Stimulated activated CD8-positive, alpha-beta memory T cell treated with anti-CD3 and anti-CD28 coated beads, Interleukin-12 subunit alpha, Interleukin-12 subunit beta, amount 100 ng/mL, for 4 hours (primary cell): ENCODE measurements around the gene RASGRP2.
A peak's percentile ranks its signal among the peaks of the same experiment; 100 is the strongest.

Experiments
- DNase-seq: peaks from one replicate; pipeline ENCODE4 v3.0.0-alpha.2; 2020; ENCODE audit warnings: low read depth

RASGRP2 gene

DNA sequence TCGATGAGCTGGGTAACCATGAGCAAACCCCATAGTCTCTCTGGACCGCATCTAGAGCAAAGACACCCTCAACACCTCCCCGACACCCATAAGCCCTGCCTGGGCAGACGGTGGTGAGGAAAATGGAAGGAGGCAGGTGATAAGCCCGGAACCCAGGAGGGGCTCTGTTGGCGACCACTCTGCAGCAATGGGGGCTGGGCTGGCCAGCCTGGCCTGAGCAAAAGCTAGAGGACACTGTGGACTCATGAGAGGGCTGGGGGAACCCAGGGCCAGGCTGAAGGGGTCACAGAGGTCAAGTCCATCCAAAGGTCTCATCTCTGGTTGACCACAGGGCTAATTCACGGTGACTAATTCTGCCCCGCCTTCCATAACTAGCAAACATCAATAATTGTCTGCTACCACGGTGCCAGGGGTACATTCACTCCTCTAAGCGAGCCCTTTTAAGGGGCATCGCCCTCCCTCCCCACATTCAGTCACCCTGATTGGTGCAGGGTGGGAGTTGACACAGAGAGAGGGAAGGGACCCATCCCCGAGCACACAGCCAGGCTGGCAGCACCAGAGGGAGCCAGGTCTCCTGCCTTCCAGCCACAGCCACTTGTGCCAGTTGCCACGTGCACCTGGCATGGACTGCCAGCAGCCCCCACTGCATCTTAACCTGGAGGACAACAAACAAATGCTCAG, 11.9 kb upstream of the RASGRP2 start:
- DNase-seq: no peak

DNA sequence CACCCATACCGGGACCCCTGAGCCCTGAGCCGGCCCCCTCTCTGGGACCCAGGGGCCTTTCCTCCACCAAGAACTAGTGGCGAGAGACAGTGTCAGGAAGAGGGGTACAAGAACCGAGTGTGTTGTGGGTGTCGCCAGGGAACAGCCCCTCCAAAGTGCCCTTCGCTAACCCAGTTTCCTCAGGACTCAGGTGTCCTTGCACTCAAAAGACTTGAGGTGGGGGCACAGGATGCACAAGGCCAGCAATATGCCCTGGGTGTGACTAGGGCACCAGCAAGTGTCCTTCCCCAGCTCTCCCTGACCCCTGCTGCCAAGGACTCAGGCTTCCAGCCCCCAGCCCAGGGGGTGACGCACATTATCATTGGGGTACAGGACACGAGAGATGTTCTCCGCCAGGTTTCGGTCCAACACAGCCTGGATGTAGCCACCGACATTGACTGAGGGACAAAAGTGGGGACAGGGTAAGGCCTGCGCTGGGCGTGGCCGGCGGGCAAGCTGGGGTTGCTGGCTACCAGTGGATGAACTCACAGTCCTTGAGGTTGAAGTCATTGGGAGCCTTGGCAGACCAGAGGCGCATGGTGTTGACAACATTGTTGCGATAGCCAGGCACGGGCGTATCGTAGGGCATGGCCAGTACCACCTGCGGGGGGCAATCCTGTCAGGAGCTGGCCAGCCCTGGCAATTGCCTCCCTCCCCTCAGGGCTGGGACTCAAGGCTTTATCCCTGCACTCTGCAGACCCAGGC, 11.1 kb upstream of the RASGRP2 start:
- DNase-seq: no peak

DNA sequence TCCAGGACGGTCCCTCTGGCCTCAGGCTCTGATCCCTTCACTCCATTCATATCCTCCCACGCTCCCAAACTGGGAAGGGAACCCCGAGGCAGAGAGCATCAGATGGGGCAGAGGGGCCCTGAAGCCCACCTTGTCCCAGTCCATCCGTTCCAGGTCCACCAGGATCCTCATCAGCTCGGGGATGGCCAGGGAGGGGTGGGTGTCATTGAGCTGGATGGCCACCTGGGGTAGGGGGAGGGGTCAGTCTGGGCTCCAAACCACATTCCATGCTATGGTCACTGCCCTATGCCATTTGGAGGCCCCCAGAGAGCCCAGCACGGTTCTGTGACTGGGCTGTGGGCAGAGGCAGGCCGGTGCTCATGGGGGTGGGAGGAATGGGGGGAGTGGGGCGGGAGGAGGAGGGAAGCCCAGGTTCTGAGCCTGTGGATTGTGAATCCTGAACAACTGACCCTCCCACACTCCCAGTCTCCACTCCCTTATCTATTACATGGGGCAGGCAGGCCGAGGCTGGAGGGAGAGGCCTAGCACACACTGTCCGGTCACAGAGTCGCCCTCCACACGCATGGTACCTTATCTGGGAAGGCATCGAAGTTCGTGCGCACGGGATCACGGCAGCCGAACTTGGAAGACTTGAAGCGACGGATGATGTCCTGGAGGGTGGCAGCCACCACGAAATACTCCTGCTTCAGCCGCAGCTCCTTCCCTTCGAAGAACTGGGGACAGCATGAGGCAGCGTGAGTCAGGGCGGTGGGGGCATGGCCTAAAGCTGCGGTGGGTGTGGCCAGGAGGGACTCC, 10.4 kb upstream of the RASGRP2 start:
- DNase-seq: no peak

DNA sequence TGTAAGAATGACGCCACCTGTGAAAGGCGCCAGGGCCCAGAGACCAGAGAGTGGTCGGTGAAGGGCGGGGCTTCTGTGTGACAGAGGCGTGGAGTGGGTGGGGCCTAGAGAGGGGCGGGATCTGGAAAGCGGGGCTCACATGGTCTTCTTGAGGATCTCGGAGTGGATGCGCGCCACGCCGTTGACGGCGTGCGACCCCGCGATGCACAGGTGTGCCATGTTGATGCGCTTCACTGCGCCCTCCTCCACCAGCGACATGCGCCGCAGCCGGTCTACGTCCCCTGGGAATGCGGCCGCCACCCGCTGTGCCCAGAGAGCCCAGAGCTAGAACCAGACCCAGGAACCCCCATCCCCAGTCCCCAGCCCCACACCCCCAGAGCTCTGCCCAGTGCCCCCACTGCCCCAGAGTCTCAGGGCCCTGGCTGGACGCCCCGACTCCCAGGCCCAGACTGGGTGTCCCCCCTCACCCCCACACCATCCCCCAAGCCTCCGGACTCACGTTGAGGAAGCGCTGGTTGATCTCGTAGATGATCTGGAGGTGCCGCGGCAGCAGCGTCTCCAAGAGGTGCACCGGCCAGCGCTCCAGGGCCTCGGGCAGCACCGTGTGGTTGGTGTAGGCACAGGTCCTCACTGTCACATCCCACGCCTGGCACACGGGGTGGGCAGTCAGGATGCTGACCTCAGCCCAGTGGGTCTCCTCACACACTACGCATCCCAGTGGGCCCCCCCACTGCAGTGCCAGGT, 9.6 kb upstream of the RASGRP2 start:
- DNase-seq: no peak

DNA sequence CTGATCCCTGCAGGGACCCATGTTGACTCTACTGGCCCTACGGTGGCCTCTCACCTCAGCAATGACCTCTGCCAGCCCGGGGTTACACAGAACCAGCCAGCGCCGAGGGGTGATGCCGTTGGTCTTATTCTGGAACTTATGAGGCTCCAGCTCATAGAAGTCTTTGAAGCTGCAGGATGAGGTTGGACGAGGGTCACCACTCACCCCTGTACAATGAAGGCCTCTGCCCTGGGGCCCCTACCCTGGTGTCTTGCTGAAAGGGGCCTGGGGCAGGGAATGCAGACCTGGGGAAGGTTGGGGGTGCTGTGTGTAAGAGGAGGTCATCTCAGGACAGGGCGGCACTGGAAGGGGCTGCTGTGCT, 9.1 kb upstream of the RASGRP2 start:
- no peak for DNase-seq

DNA sequence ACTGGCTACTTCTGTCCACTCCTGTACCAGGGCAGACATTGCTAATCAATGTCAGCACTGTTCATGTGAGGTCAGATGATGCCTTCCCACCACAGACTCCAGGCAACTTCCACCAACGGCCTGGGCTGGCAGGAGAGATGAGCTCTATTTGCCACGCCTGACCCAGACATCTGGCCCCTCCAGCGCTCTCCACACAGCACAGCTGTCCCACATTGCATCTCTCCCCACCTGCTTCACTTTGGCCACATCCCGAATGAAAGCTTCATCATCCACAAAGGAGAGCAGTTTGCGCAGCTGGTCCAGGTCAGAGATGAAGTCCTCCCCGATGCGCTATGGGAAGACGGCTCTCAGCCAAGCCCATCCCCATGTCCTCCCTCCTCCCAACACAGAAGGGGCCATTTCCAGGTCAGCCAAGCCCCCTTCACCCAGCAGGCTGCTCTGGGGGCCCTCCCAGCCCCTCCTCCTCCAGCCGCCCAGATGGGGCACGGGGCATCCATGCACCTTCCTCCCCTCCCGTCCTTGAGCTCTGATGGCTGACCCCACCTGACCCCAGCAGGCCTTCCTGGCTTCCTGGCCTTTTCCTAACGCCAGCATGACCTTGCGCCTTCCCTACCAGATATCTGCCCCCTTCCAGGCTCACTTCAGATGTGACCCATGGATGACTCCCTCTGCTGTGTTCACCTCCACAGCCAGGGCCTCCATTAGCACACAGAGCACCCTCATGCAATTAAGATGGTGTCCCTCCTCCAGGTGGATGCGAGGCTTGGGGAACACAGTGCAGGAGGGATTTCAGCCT, 8.4 kb upstream of the RASGRP2 start:
- no peak for DNase-seq

DNA sequence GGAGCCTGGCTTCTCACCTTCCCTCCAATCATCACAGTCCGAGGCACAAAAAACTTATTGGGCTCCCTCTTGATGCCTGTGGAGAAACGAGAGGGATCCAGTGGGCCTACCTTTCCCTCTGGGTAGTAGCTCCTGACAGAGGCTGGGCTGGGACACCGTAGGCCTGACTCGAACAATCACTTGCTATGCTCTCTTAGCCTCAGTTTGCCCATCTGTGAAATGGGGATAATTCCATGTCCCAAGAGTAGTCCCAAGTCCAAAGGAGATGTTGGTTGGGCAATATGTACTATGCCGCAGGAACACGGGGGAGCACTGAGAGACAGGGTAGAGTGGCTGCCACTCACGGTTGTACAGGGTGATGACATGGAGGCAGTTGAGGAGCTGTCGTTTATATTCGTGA, 7.6 kb upstream of the RASGRP2 start:
- DNase-seq: no peak

DNA sequence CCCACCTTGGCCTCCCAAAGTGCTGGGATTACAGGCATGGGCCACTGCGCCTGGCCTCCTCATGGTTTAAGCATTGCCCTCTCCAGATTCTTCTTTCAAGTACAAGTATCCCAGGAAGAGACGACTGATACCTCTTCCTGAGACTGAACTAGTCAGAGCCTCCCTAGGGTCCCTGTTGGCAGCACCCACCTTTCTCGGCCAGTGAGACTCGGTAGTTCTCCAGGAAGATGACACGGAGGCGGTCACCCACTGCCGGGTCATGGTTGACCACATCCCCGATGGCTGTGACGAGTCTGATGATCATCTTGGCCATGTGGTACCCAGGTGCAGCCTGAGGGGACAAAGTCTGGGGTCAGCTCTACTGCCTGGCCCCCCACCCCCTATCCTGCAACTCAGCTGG, 7.2 kb upstream of the RASGRP2 start:
- DNase-seq: no peak

DNA sequence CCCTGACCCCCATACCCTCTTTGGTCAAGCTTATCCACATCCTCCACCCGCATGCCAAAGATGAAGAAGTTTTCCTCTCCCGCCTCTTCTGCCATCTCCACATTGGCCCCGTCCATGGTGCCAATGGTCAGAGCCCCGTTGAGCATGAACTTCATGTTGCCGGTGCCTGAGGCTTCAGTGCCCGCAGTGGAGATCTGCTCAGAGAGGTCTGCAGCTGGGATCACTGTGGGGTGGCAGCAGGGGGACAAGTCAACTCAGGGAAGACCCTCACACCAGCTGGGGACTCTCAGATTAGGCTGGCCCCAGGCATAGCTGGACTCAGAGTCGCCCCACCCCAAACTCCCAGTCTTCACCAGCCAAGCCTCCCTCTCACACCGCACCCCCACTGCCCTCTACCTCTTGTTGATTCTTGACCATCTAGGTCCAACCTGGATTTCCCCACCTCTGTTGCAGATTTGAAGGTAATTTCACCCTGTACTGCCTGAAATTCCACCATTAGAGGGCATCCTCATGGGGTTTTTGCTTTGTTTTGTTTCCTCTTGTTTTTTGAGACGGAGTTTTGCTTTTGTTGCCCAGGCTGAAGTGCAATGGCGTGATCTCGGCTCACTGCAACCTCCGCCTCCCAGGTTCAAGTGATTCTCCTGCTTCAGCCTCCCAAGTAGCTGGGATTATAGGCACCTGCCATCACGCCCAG, 6.6 kb upstream of the RASGRP2 start:
- DNase-seq: no peak

DNA sequence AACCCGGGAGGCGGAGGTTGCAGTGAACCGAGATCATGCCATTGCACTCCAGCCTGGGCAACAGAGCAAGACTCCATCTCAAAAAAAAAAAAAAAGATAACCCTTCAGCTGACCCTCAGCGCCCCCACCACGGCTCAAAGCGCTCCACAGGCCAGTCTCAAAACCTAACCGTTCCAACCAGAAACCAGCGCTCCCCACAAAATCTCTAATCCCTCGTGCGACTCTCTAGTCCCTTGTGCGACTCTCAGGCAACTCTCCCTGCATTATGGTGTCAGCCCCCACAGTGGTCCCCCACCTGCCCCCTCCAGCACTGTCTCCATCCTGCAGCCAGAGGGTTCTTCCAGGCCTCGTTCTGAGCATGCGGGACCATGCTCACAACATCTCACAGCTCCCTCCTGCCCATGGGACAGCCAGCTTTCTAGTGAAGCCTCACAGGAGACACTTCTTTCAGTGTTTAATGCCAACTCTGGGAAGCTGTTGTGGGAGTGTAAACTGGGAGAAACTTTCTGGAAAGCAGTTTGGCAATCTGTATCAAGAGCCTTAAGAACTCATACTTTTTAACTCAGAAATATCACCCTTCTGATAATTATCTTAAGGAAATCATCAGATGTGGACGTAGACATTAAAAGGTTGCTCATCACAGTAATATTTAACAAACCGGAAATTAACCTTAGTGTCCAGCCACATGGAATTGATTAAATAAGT, 4.2 kb upstream of the RASGRP2 start:
- DNase-seq: no peak

DNA sequence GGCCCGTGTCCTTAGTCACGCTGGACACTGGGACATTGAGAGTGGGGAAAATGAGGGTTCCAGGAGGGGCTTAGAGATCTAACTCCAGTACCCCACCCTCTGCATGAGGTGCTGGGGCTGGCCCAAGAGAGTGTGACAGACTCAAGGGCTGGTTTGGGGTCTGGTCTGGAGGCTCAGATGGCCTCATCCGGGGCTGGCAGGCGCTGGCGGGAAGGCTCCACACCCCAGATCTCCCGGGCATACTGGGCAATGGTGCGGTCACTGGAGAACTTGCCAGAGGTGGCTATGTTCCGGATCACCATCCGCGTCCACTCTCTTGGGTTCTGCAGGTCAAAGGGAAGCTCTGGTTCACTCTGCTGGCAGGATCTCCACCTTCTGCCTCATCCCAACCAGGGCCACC, 2.5 kb upstream of the RASGRP2 start:
- DNase-seq: no peak

DNA sequence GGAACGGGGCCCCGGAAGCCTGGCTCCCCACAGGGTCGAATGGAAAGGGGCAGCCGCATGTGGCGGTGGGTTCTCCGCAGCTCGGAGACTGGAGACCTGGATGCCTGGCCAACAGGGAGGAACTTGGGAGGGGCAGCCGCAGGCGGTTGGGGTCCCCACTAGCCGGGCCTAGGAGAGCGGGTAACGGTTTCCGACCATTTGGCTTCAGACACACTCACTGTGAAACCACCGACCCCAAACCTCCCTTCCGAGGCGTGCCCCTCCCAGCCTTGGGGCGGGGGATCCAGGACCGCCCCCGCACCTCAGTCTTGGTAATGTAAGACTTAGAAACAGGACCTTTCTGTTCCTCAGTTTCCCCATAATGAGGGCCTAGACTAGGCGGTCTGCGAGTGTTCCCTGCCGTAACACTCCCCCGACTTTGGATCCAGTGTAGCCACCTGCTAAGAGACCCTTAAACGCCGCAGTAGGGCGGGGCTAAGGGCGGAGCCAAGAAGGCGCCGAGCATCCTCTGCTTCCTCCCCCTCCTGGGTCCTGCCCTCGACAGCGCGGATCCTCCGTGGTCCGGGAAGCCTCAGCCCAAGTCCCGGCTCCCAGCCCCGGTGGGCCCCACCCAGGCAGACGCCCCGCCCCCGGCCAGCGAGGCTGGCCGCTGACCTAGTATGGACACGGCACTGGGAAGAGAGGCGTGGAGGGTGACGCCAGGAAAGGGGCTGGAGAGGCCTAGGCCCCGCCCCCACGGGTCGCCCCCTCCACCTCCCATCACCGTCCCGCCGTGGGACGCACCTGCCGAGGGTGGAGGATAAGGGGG, 1.8 kb upstream of the RASGRP2 start:
- peak; percentile 67 for DNase-seq

DNA sequence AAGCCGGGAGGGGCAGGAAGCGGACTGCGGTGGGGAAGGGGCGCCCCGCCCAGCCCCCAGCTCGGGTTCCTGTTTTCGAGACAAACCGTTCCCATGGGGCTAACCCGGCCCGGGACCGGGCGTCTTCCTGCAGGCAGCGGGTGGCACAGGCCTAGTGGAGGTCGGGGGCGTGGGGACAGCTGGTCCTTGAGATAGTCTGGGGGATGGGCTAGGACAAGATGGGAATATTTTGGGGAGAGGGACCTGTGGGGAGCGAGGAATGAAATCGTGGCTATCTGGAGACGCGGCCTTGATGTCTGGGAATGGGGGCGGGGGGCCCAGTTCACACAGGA, 1.2 kb upstream of the RASGRP2 start:
- DNase-seq: peak; percentile 56

DNA sequence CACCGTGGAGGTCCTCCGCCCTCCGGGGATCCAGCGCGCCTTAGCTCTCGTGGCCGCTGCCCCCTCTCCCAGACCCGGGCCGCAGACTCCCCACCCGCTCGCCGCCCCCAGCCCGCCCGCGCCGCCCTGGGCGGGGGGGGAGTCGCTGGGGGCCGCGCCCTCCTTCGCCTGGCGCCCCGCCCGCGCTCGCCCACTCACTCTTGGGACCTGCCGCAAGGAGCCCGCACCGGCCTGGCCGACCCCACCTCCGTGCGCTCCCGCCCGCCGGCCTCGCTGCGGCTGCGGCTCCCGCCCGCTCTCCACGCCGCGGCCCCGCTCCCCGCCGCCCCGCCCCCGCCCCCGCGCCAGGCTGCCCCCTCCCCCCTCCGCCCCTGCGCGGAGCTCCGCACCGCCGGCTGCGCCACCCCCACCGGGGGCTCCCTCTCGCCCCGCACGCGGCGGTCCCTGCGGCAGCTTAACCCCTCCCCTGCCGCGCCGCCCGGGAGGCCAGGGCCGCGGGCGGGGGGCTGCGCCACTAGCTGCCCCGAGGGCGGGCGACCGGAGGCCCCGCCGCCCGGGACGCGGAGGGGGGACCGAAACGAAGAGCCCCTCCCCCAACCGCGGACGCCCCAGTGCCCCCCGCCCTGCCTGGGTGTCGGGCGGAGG, 724 bp upstream of the RASGRP2 start:
- peak; percentile 39 for DNase-seq

DNA sequence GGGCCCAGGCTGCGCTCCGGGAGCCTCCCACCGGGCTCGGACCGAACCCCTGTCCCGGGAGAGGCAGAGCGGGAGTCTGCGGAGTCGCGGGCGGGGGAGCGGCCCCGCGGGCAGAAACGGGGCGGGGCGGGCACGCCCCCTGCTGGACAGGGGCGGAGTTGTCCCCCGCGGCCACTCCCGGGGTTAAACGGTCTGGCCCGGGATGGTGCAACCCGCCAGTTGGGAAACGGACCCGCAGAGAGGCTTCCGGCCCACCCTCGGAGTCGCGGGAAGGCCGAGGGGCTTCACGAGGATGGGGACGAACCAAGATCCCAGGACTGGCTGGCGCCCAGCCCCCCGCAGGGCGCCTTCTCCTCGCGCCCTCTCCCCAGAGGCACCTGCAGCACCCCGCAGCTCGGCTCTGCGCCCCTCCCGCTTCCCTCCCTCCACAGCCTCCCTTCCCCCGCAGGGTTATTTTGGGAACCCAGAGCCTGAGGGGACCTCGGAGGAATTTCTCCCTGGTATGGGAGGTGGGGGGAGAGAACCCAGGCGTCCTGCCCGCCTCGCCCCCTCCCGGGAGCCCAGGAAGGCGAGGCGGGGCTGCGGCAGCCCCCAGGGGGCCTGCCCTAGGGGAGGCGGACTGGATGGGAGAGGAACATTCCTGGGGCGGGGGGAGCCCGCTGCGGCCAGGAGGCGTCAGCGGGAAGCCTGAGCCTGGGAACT, 902 bp downstream of the RASGRP2 start:
- DNase-seq: peak; percentile 63

DNA sequence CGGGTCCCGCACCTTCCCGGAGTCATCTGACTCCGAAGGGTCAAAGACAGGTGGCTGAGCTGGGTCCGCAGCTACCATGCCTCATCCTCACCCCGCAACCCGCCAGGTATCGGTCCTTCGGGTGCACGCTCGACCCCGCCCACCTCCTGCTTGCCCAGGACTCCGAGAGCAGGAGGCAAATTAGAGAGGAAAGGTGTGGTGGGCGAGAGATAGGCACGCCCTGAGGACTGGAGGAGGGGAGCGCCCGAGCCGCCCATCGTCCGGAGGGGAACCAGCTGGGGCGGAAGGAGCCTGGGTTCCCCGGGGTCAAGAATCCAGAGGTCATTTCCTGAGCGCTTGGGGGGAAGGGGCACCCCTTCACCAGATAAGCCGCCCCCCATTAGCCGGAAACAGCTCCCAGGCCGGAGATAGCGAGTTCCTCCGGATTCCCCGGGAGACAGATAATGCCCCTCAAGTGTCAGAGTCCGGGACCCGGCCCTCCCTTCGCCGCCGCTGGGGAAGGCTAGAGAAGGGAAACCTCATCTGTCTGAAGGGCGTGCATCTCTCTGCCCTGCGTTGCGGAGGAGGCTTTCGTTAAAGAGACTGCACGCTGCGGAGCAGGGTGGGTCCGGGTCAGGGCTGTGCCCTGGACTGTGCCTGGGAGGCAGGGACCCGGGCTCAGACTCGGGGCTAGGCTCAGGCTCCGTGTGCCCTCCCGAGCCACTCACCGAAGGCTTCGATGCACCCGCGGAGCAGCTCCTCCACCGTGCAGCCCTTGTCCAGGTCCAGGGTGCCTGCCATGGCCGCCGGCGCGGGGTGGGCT, 1.7 kb downstream of the RASGRP2 start:
- no peak for DNase-seq

DNA sequence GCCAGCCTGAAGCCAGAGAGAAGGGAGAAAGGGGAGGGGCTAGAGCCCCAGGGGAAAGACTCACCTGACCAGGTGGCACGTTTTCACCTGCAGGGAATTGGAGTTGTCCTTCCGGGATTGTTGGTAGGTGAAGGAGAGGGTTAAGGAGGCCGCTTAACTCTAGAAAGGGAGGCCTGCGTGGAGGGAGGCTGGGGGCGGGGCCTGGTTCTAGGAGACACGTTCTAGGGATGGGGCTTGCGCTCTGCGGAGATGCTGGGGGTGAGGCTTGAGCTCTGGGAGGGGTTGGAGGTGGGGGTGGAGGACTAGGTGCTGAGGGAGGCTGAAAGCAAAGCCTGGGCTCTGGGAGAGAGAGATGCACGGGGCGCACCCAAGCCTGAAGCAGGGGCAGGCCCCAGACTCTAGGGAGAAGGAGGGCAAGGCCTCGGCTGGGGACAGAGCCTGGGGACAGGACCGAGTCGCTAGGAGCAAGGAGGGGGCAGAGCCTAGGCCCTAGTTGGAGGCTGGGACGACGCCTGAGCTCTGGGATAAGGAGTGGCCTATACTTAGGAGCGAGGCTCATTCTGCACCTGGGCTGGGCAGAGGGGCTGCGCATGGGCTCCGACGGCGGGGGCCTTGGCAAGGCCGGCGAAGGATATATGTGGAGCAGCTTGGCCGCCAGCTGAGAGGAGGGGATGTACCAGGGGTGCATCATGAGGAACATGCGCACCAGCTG, 2.4 kb downstream of the RASGRP2 start:
- DNase-seq: no peak
